Stomach (tissue), 4 donors: ENCODE results near the gene HSF2.

Experiments used
- CTCF ChIP-seq, 7 experiments: fragments of 450-650 bp in 4 of 7; fragments of 200-600 bp in 3 of 7; sonication (generic) in 3 of 7; IDR thresholded peaks; one replicate each; pipeline ENCODE4 v1.5.1; 2016 to 2019; ENCODE audit warnings: antibody characterized with exemption in 7 of 7, control low read depth in 2 of 7, mild to moderate bottlenecking in 1 of 7
- POLR2A ChIP-seq, 4 donors: fragments of 450-650 bp; IDR thresholded peaks; one replicate each; pipeline ENCODE4 v1.6.1; 2016; ENCODE audit warnings: antibody characterized with exemption in 4 of 4, control low read depth in 2 of 4, mild to moderate bottlenecking in 1 of 4, moderate library complexity in 1 of 4

- no peak for TF ChIP-seq CTCF (IDR thresholded peaks at IDR 0.05)
- TF ChIP-seq POLR2A (IDR thresholded peaks at IDR 0.05): no peak
These were observed 1.7 kb downstream of the HSF2 start for GRCh38 chr6:122401104-122401503.
